ENCODE results near the gene EXOC7. TPM values are rescaled to one million over a fixed set of nuclear protein-coding genes. Genes with fewer than 3 reads are reported as not detected.

Gene EXOC7
- total RNA-seq, 4 donors from 2014 or later = 57.7 to 79.1 (median 71.4) TPM

DNA sequence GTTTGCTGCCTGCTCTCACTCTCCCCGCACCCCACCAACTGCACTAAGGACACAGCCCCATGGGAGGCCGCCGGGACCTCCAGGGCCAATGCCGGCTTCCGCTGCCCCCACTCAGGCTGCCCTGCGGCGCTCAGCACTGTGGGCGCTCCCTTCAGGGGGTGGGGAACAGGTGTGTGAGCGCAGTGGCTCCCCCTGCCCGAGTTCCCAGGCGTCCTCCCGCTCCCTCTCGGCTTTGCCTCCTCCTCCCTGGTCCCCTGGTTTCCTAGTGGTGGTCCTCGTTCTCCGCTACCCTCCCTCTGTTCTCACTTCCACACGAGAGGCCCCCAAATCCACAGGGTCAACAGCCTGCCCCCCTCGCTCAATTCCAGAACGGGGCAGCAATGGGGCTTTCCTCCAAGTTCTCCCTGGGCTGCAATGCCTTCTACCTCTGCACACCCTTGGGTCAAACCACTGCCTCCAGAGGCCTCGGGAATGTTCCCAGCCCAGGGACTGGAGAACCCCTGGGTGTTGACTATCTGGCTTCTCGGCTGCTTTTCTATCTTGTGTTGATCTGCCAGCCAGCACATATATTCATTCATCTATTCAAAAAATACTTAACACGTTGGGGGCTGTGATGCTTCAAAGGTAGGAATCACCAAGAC lies 27.6 kb upstream of the EXOC7 start:
- TF ChIP-seq CTCF (IDR thresholded peaks at IDR 0.05; ENCODE audit: low read depth) = no peak

GRCh38 chr17:76130473-76130872 lies 26.9 kb upstream of the EXOC7 start:
- TF ChIP-seq CTCF (IDR thresholded peaks at IDR 0.05; ENCODE audit: low read depth) = no peak

DNA sequence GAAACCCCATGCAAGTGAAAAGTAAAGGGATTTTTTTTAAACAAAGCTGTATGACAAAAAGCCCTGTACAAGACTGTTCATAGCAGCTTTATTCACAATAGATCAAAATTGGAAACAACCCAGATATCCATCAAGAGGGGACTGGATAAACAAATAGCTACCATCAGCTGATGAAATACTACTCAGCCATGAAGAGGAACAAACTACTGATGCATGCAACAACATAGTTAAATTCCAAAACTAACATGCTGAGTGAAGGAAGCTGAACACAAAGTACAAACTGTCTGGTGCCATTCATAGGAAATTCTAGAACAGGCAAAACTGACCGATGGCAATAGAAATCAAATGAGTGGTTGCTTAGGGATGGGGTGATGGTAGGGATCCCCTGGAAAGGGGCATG lies 22.3 kb upstream of the EXOC7 start:
- TF ChIP-seq CTCF (IDR thresholded peaks at IDR 0.05; ENCODE audit: low read depth) = no peak

DNA sequence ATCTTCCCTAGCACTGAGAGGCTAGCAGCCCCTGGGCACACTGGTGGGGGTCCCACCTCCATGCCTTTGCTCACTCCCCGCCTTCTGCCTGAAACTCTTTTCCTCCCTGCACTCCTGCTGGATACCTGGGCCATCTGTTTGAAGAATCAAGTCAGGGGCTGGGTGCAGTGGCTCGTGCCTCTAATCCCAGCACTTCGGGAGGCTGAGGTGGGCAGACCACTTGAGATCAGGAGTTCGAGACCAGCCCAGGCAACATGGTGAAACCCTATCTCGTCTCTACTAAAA lies 21.7 kb upstream of the EXOC7 start:
- no peak for TF ChIP-seq CTCF (IDR thresholded peaks at IDR 0.05; ENCODE audit: low read depth)

DNA sequence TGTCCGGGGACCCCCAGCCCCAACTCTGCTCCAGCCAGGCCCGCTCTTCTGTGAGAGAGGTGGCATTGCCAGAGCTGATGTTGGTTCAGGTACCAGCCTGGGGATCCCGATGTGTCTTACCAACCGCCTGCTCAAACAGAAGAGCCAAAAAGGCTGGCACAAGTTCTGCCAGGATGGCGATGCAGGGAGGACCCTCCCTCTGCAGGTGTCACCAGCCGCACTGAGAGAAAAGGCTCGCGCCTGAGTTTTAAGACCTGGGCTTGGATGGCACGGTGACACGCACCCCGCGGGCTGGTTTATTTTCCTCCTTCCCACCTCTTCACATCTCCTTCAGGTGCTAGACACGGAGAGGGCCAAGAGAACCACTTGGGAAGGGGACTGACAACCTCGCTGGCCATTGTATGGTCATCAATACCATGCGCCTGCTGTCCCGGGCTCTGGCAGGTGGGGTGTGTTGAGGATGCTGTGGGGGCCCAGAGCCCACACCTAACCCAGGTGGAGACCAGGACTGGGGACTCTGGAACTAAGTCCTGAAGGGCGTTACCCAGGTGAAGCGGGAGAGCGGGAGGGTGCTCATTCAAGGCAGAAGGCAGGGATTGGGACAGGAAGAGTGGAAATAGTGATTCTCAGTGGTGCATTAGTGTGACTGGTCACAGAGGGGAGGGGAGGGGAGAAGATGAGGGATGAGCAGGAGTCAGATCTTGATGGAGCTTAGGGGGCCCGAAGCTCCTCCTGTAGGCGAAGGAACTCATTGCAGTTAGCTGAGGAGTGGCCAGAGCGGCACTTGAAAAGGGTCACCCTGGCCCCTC lies 21.2 kb upstream of the EXOC7 start:
- no peak for TF ChIP-seq CTCF (IDR thresholded peaks at IDR 0.05; ENCODE audit: low read depth)

DNA sequence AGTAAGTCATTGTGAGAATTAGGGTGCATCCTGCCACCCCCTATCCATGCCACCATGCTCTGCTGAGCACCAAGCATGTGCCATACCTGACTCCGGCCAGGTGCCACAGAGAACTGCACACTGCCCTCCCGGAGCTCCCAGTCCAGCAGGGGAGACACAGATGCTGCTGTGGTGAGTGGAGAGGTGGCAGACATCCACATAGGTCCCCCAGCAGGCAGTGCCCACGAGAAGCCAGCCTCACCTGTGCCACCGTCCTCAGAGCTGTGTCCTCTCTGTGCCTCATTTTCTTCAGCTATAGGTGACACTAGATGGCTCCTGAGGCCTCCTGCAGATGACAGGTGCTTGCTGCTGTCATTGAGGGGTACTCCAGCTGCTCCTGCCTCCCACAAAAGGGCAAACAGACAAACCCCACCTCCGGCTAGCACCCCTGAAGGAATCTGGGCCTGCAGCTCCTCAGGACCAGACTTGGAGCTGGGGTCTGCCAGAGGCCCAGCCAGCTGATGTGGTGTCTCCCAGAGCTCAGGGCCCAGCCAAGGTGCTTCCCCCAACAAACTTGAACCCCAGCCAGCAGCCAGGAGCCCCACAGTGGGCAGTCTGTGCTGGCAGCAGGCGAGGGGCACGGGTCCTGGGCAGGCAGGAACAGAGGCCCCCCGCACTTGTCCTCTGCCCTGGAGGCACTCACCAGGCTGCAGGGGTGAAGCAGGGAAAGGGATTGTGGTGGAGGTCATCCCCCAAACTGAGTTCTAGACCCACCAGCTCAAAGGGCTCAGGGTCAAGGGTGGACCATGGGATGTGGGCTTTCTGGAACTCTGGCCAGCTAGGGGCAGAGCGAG lies 20.4 kb upstream of the EXOC7 start:
- TF ChIP-seq CTCF (IDR thresholded peaks at IDR 0.05; ENCODE audit: low read depth) = no peak

DNA sequence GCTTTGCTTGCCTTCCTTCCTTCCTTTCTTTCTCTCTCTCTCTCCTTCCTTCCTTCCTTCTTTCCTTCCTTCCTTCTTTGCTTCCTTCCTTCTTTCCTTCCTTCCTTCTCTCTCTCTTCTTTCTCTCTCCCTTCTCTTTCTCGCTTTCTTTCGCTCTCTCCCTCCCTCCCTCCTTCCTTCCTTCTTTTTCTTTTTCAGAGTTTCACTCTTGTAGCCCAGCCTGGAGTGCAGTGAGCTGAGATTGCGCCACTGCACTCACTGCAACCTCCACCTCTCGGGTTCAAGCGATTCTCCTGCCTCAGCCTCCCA lies 19.6 kb upstream of the EXOC7 start:
- no peak for TF ChIP-seq CTCF (IDR thresholded peaks at IDR 0.05; ENCODE audit: low read depth)
